K562 (cell line): ENCODE data around the gene FRMPD2. TPM values are rescaled to one million over a fixed set of nuclear protein-coding genes. Genes with fewer than 3 reads are reported as not detected.

Experiments used
- ATAC-seq: fragments of 200-7000 bp; cut with Tn5 transposase; 3 replicates; pipeline ENCODE4 v1.9.1; 2020; ENCODE audit warnings: moderate library complexity
- BruUV-seq: library from RNA; stranded (reverse); fragments of 400-500 nt; replicated peaks from 2 replicates; lab custom pipeline; 2021; lab: Mats Ljungman, UMichigan
- CTCF ChIA-PET: fragments of 300-600 bp; formaldehyde crosslinking; extraction: SDS; loops from one replicate; lab custom pipeline; 2021; ENCODE audit warnings: low intra/inter-chr PET ratio; lab: Yijun Ruan, JAX
- POLR2A ChIA-PET: fragments of 300-600, 350-650 bp; sonication (Branson Sonifier 250); formaldehyde crosslinking; extraction: SDS; loops from one replicate; lab custom pipeline; 2021; ENCODE audit warnings: antibody characterized with exemption, inconsistent platforms; lab: Yijun Ruan, JAX
- DNase-seq, 4 experiments: peaks; one replicate each; pipeline versions ENCODE4 v3.0.0 to v3.0.0-alpha.2; 2011 to 2018; ENCODE audit warnings: low spot score in 3 of 4, mixed read lengths in 3 of 4; ENCODE audit errors: extremely low read depth in 1 of 4
- FAIRE-seq: peaks from 2 replicates; lab custom pipeline; 2011; peaks lifted over from hg19 to GRCh38; lab: Jason Lieb, UNC
- H2AFZ ChIP-seq: 2 replicates; pipeline ENCODE4 v1.6.0; 2011; ENCODE audit warnings: low read depth, low read length, control low read depth, inconsistent platforms
- H3K27ac ChIP-seq: fragments of 200-600 bp; 3 replicates; pipeline ENCODE4 v1.8.0; 2011; ENCODE audit warnings: low read depth, mild to moderate bottlenecking, control low read depth, inconsistent platforms, low read length, moderate library complexity, mixed read lengths; ENCODE audit errors: extremely low read depth
- H3K27me3 ChIP-seq, 2 experiments: fragments of 300-600 bp in 1 of 2; 2 replicates in 1 of 2; 3 replicates in 1 of 2; pipeline versions ENCODE4 v1.6.0 to v1.8.0; 2011; ENCODE audit warnings: inconsistent platforms in 2 of 2, low read length in 2 of 2, mild to moderate bottlenecking in 1 of 2, mixed read lengths in 1 of 2, moderate library complexity in 1 of 2; ENCODE audit not compliant: control insufficient read depth in 2 of 2, insufficient read depth in 2 of 2
- H3K36me3 ChIP-seq: fragments of 300-600 bp; 3 replicates; pipeline ENCODE4 v1.8.0; 2011; ENCODE audit warnings: mild to moderate bottlenecking, low read length, inconsistent platforms; ENCODE audit not compliant: control insufficient read depth, insufficient read depth
- H3K4me1 ChIP-seq, 2 experiments: fragments of 200-600 bp in 1 of 2; replicated peaks in 1 of 2; 2 replicates in 1 of 2; 3 replicates in 1 of 2; pipeline versions ENCODE4 v1.5.1 to v1.8.0; 2011; ENCODE audit warnings: inconsistent platforms in 2 of 2, low read length in 2 of 2, mild to moderate bottlenecking in 1 of 2, mixed read lengths in 1 of 2, moderate library complexity in 1 of 2; ENCODE audit not compliant: control insufficient read depth in 2 of 2, insufficient read depth in 2 of 2
- H3K4me2 ChIP-seq: 2 replicates; pipeline ENCODE4 v1.6.1; 2011; ENCODE audit warnings: low read length, control low read depth, inconsistent platforms, mixed read lengths; ENCODE audit not compliant: insufficient read depth
- H3K4me3 ChIP-seq: fragments of 200-600 bp; sonication (generic), shearing (Covaris generic); 2 replicates; pipeline ENCODE4 v1.5.1; 2016; ENCODE audit warnings: control low read depth, inconsistent platforms
- H3K79me2 ChIP-seq: fragments of 200-600 bp; 3 replicates; pipeline ENCODE4 v1.8.0; 2011; ENCODE audit warnings: low read length, inconsistent platforms; ENCODE audit not compliant: control insufficient read depth, insufficient read depth
- H3K9ac ChIP-seq, 2 experiments: 2 replicates each; pipeline versions ENCODE4 v1.6.0 to v1.6.1; 2011; ENCODE audit warnings: low read depth in 2 of 2, low read length in 2 of 2, control low read depth in 1 of 2, inconsistent platforms in 1 of 2, mild to moderate bottlenecking in 1 of 2, mixed read lengths in 1 of 2; ENCODE audit not compliant: insufficient read depth in 1 of 2
- H3K9me1 ChIP-seq: one replicate; pipeline ENCODE4 v1.6.0; 2011; ENCODE audit warnings: inconsistent platforms, mild to moderate bottlenecking, low read length, moderate library complexity; ENCODE audit not compliant: control insufficient read depth, insufficient read depth
- H3K9me3 ChIP-seq: replicated peaks from 2 replicates; pipeline ENCODE4 v1.5.1; 2011; ENCODE audit warnings: low read depth, low read length, inconsistent platforms; ENCODE audit not compliant: control insufficient read depth, insufficient read depth
- H4K20me1 ChIP-seq: replicated peaks from 2 replicates; pipeline ENCODE4 v1.6.1; 2011; ENCODE audit warnings: low read length, inconsistent platforms, mixed read lengths; ENCODE audit not compliant: control insufficient read depth, insufficient read depth
- CBX8 ChIP-seq: fragments of 200-600 bp; sonication (generic); IDR thresholded peaks from 2 replicates; pipeline ENCODE4 v1.6.1; 2012; ENCODE audit warnings: borderline replicate concordance, mixed run types, low read depth, mild to moderate bottlenecking, moderate library complexity, mixed read lengths, low read length, control low read depth, inconsistent platforms; ENCODE audit not compliant: poor library complexity, severe bottlenecking; ENCODE audit errors: extremely low read depth
- NFIC ChIP-seq: fragments of 450-650 bp; IDR thresholded peaks from 2 replicates; pipeline ENCODE4 v1.6.1; 2017; ENCODE audit warnings: mild to moderate bottlenecking, inconsistent platforms
- RBM15 ChIP-seq: fragments of 200-400 bp; formaldehyde crosslinking; IDR thresholded peaks from 2 replicates; pipeline ENCODE4 v1.6.1; 2018; ENCODE audit warnings: mild to moderate bottlenecking, low read length, moderate library complexity; ENCODE audit not compliant: insufficient read depth
- ZNF586 ChIP-seq: fragments of 450-650 bp; formaldehyde crosslinking; conservative IDR thresholded peaks from 2 replicates; pipeline ENCODE4 v1.4.0; 2020; ENCODE audit warnings: mild to moderate bottlenecking, moderate library complexity
- WGBS: fragments of 100-300 bp; shearing (Covaris generic); methylation state at CpG from one replicate; pipeline ENCODE4 v1.1.6; 2016; ENCODE audit warnings: low coverage, mixed read lengths; ENCODE audit not compliant: insufficient coverage; ENCODE audit errors: missing lambda C conversion rate; 5-methylcytosine and 5-hydroxymethylcytosine counted together
- in situ Hi-C: fragments of 300-500 bp; cut with MboI; formaldehyde crosslinking; loops from 4 replicates; pipeline ENCODE4 v1.15.0; 2018; ENCODE audit warnings: inconsistent platforms, mixed read lengths
- intact Hi-C: fragments of 100-400 bp; cut with micrococcal nuclease; formaldehyde crosslinking; loops from 2 replicates; pipeline ENCODE4 v1.14.2; 2022
- polyA plus RNA-seq, 8 experiments: library from polyadenylated mRNA; depleted of rRNA in 4 of 8; stranded (reverse) in 5 of 8; unstranded in 3 of 8; fragments of >200 nt; fragmentation: Nextera tagmentation in 2 of 8; fragmentation: Illumina TruSeq in 1 of 8; extraction: Ambion mirVana in 2 of 8; extraction: Trizol in 1 of 8; gene quantifications; 2 replicates each; pipeline versions ENCODE4 v1.2.1 to v1.2.3, GENCODE V29; 2011 to 2014; ENCODE audit warnings: inconsistent platforms in 1 of 8, missing spikeins in 1 of 8
- total RNA-seq, 7 experiments: library from RNA; depleted of rRNA in 6 of 7; stranded (reverse); fragments of >200 nt in 6 of 7; fragmentation: Illumina TruSeq in 2 of 7; extraction: Trizol in 2 of 7; gene quantifications; 2 replicates each; pipeline versions ENCODE4 v1.2.1 to v1.2.3, GENCODE V29; 2011 to 2021; ENCODE audit warnings: low replicate concordance in 1 of 7

Gene FRMPD2
- total and polyA plus RNA-seq, 9 of the 15 experiments (the other 6 are each of a cell fraction or from before 2014, with no cell fraction given), result 0.12 to 0.95 (median 0.33) TPM

DNA sequence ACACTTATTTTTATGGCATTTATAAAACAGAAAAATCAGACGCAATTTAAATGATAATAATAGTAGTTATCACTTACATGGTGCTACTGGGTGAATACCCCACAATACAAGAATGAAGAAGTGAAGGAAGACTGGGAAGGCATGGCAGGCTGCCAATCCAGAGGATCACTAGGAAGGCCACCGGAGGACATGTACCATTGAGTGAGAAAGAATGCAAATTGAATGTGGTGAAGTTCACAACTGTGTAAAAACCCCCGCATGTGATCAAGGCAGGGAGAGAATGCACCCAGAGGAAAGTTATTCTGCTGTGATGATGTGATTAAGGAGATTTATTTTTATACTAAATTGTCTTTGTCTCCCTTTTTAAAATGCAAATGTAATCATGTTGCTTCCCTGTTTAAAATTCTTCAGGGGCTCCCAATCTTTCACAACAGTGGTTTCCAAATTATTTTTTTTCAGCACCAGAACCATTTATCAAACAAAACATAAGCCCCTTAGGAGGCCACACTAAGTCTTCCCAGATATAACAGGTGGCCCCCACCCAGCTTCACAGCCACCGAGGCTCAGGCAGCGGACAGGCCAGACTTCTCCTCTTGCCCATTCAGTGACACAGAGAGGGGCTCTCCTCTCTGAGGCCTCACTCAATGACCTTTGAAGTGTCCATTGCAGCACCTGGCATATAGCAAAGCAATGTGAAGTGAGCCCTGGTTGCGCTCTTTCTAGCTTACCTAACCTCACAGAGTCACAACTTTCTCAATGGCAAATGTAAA lies 59.6 kb downstream of the FRMPD2 start:
- CTCF ChIA-PET, result interaction anchor here (0.6 to 2.0 kb wide), 5 partner anchors 75 to 441 kb away, joined by 3 to 12 read pairs (median 5); no protein-coding TSS in a partner anchor
- Histone ChIP-seq H3K4me2 (no peak overlapping the region), H3K4me1 (no peaks in the 10 kb centered on the region), H3K4me3 (no peak overlapping the region), H3K9me3 (no peaks in the 10 kb centered on the region), H3K9ac (no peak overlapping the region), H4K20me1 (no peaks in the 10 kb centered on the region), H3K9me1 (no peaks in the 10 kb centered on the region), H3K36me3 (no peaks in the 10 kb centered on the region), H3K27me3 (peaks cover 0 to 17% of the 10 kb centered on the region in 2 experiments; a peak in 3 of 5 replicates), H3K27ac (no peak overlapping the region), H3K79me2 (no peaks in the 10 kb centered on the region), H2AFZ (no peak overlapping the region)
- in situ Hi-C loops, result loop anchor here (5.0 kb wide), 1 partner anchor 297 kb away; no protein-coding TSS in a partner anchor
- ATAC-seq (peak; percentile 46), FAIRE-seq (no peak), DNase-seq (no peak)
- TF ChIP-seq NFIC (peak; percentile 8; the same call in 1 of the 2 replicates), RBM15 (no peak)
- BruUV-seq, result no TSS peak
- 13% methylated on average over 6 of the region's 6 CpGs for WGBS
- POLR2A ChIA-PET, result interaction anchor here (0.7 to 1.2 kb wide), 2 partner anchors 18 to 391 kb away, joined by 3 to 4 read pairs; no protein-coding TSS in a partner anchor
- intact Hi-C loops, result loop anchor here (2.0 kb wide), 2 partner anchors 74 to 292 kb away; no protein-coding TSS in a partner anchor

DNA sequence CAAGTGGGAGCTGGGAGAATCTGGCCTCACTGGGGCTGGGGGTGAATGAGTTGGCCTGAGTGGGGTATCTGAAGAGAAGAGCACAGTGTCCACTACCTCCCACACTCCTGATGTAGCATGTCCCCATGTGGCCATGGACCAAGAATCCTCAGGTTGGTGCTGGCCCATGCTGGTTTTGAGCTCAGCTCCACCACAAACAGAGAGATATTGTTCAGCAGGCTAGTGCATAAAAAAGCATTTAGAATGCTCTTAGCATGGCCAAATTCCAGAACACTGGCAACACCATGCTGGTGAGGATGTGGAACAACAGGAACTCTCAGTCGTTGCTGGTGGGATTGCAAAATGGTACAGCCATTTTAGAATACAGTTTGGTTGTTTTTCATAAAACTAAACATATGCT lies 61.4 kb downstream of the FRMPD2 start:
- Histone ChIP-seq H3K4me3 (no peak overlapping the region), H3K4me2 (no peak overlapping the region), H4K20me1 (no peaks in the 10 kb centered on the region), H3K9me3 (no peaks in the 10 kb centered on the region), H3K4me1 (no peaks in the 10 kb centered on the region), H3K27ac (no peak overlapping the region), H3K9ac (no peak overlapping the region), H3K27me3 (peaks cover 0 to 17% of the 10 kb centered on the region in 2 experiments; a peak in 3 of 5 replicates), H2AFZ (no peak overlapping the region), H3K79me2 (no peaks in the 10 kb centered on the region), H3K9me1 (no peaks in the 10 kb centered on the region), H3K36me3 (no peaks in the 10 kb centered on the region)
- in situ Hi-C loops, result loop anchor here (5.0 kb wide), 1 partner anchor 299 kb away; no protein-coding TSS in a partner anchor
- no peak for ATAC-seq
- no peak for DNase-seq
- BruUV-seq, result no TSS peak
- FAIRE-seq, result no peak
- TF ChIP-seq ZNF586 (no peak), CBX8 (no peak)
- POLR2A ChIA-PET, result interaction anchor here (0.7 kb wide), 1 partner anchor 344 kb away, joined by 3 read pairs; no protein-coding TSS in a partner anchor
- WGBS, result 4% methylated on average over 1 of the region's 1 CpG
- intact Hi-C loops, result no loop called here
- CTCF ChIA-PET, result no interaction called here
